Right atrium auricular region (tissue), 2 donors: ENCODE data around the gene HTRA2. TPM values are rescaled to one million over a fixed set of nuclear protein-coding genes. Genes with fewer than 3 reads are reported as not detected.

ENCODE experiments used
- DNase-seq: peaks from one replicate; pipeline ENCODE4 v3.0.0-alpha.2; 2019; ENCODE audit warnings: low spot score
- H3K27ac ChIP-seq, 2 donors: fragments of 200-600 bp; sonication (generic); 1 replicate in 1 of 2; 2 replicates in 1 of 2; pipeline ENCODE4 v1.5.1; 2016 to 2019
- H3K27me3 ChIP-seq, 2 donors: fragments of 200-600 bp; sonication (generic); one replicate each; pipeline versions ENCODE4 v1.5.1 to v1.6.0; 2017 to 2019
- H3K36me3 ChIP-seq: fragments of 200-600 bp; sonication (generic); one replicate; pipeline ENCODE4 v1.5.1; 2016
- H3K4me1 ChIP-seq, 2 donors: fragments of 200-600 bp; sonication (generic); one replicate each; pipeline versions ENCODE4 v1.5.1 to v1.6.0; 2017 to 2019
- H3K4me3 ChIP-seq, 2 donors: fragments of 200-600 bp; sonication (generic); 1 replicate in 1 of 2; 2 replicates in 1 of 2; pipeline ENCODE4 v1.5.1; 2017 to 2019; ENCODE audit warnings: mild to moderate bottlenecking in 1 of 2, moderate library complexity in 1 of 2
- H3K9me3 ChIP-seq, 2 donors: fragments of 200-600 bp; sonication (generic); one replicate each; pipeline ENCODE4 v1.5.1; 2019
- total RNA-seq, 2 donors: library from RNA; depleted of rRNA; stranded (reverse); fragments of >200 nt; gene quantifications; one replicate each; pipeline ENCODE4 v1.1.0, GENCODE V29; 2016
- TF ChIP-seq, protein P1 (sequence below), 2 donors: fragments of 200-600 bp; sonication (generic); IDR thresholded peaks; one replicate each; pipeline ENCODE4 v1.5.1; 2019; ENCODE audit warnings: antibody characterized with exemption in 2 of 2

HTRA2 gene
- total RNA-seq, 2 donors from 2014 or later: 16.0 to 27.3 TPM

DNA sequence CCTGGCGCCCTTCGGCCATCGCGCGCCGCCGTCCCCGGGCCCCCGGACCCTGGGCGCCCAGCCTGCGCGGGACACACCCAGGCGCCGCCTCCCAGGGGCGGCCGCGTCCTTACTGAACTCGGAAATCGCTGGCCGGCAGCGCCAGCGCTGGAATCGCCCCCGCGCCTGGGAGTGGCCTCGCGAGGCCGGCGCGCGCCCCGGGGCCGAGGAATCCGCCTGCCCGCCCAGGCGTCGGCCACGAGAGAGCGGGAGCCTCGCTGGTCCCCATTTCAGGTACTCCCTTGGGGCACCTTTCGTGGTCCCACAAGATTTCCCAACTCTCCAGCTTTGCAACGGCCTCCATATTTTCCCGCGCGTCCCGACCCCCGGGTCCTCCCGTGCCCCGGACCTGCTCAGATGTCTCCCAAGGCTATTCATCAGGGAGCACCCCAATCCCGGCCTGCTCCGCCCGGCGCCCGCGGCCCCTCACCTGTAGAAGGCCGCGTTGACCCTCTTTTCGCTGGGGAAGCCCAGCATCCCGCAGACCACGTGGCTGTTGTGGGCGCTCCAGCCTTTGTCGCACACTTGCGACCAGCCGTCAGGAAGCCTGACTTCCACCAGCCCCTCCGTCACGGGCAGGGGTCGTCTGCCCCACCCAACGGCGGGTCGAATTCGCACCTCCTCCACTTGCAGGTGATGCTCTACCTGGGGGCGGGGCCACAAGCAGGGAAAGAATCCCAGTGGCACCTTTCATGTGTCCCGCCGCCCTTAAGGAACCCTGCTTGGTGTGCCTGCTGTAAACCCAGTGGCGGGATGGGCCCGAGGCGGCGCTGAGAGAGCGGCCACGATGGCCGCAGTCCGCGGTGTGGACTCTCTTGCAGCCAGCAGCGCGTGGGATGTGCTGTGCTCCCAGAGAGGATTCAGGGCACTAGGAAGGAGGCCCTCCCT is 19.4 kb downstream of the HTRA2 start:
- H3K27me3 ChIP-seq: no peaks in the 10 kb centered on the region
- no peaks in the 10 kb centered on the region for H3K9me3 ChIP-seq
- no peaks in the 10 kb centered on the region for H3K36me3 ChIP-seq
- peak overlapping the region; percentile 72 to 76 for H3K27ac ChIP-seq
- DNase-seq: peak; percentile 78
- H3K4me1 ChIP-seq: peaks cover 0 to 27% of the 10 kb centered on the region in 2 donors
- H3K4me3 ChIP-seq: peak overlapping the region; percentile 31 to 64
- TF ChIP-seq, protein P1, sequence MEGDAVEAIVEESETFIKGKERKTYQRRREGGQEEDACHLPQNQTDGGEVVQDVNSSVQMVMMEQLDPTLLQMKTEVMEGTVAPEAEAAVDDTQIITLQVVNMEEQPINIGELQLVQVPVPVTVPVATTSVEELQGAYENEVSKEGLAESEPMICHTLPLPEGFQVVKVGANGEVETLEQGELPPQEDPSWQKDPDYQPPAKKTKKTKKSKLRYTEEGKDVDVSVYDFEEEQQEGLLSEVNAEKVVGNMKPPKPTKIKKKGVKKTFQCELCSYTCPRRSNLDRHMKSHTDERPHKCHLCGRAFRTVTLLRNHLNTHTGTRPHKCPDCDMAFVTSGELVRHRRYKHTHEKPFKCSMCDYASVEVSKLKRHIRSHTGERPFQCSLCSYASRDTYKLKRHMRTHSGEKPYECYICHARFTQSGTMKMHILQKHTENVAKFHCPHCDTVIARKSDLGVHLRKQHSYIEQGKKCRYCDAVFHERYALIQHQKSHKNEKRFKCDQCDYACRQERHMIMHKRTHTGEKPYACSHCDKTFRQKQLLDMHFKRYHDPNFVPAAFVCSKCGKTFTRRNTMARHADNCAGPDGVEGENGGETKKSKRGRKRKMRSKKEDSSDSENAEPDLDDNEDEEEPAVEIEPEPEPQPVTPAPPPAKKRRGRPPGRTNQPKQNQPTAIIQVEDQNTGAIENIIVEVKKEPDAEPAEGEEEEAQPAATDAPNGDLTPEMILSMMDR (IDR thresholded peaks at IDR 0.05): peak in 1 of 2 donors; percentile 24

DNA sequence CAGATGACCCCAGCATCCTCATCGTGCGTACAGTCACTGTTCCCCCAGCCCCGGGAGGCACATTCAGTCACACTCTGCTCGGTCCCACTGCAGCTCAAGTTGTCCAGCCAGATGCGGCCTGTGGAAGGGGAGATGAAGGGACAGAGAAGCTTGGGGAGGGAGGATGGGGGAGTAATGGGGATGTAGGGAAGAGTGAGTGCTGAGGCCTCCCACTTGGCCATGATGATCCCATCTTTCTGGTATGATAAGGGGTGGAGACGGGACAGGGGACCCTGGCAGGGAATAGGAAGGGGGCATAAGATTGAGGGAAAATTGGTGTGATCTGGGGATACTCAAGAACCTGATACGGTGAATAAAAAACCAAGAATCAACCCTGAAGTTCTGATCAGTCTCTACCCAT is 20.5 kb downstream of the HTRA2 start:
- Histone ChIP-seq H3K27me3 (no peaks in the 10 kb centered on the region), H3K27ac (no peak overlapping the region), H3K9me3 (no peaks in the 10 kb centered on the region), H3K4me3 (no peak overlapping the region), H3K4me1 (peaks cover 0 to 30% of the 10 kb centered on the region in 2 donors), H3K36me3 (no peaks in the 10 kb centered on the region)
- TF ChIP-seq, protein P1 (IDR thresholded peaks at IDR 0.05): no peak
- no peak for DNase-seq

- no peaks in the 10 kb centered on the region for H3K36me3 ChIP-seq
- no peak overlapping the region for H3K27ac ChIP-seq
- no peak overlapping the region for H3K4me3 ChIP-seq
- H3K27me3 ChIP-seq: no peaks in the 10 kb centered on the region
- H3K9me3 ChIP-seq: no peaks in the 10 kb centered on the region
- peaks cover 0 to 34% of the 10 kb centered on the region in 2 donors for H3K4me1 ChIP-seq
- no peak for DNase-seq
- TF ChIP-seq, protein P1 (IDR thresholded peaks at IDR 0.05): no peak
Observed at GRCh38 chr2:74551530-74551929, 21.8 kb downstream of the HTRA2 start.

DNA sequence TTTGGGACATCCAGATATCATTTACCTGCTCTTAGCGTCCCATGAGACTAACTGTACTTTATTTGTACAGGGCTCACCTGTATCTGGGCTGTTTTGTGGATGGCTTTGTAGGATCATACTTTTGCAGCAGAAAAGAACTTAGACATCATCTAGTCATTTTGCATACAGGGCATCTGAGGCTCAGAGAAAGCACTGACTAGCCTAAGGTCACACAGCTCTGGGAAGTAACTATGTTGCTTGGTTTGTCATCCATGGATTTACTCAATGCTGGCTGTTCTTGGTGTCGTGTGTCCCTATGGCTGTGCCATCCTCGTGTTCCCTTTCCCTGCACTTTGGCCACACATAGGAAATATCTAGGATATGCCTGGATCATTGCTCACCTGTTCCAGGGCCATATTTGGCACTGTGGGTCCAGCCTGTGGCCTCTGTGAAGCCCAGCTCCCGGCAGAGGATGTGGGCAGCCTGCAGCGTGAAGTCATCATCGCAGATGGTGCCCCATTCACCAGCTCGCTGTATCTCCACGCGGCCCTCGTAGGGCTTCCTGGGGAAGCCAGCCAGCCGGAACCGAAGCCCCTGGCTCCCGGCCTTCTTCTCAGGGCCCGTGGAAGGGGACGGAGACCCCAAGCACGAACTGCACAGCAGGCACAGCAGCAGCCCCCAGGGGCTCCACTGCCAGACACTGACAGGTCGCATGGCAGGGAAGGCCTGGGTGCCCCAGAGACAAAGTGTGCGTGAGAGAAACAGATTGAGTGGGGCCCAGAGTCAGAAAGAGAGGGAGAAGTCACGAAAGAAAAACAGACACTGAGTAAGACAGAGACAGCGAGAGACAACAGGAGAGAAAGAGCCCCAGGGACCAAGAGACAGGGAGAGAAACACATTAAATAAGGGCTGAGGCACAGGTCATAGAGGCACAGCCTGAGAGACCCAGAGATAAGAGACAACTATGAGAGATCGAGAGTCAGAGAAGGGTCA is 22.5 kb downstream of the HTRA2 start:
- no peak for DNase-seq
- Histone ChIP-seq H3K27me3 (no peaks in the 10 kb centered on the region), H3K36me3 (no peaks in the 10 kb centered on the region), H3K9me3 (no peaks in the 10 kb centered on the region), H3K27ac (no peak overlapping the region), H3K4me1 (peaks cover 0 to 34% of the 10 kb centered on the region in 2 donors), H3K4me3 (peak overlapping the region; percentile 68 to 71)
- TF ChIP-seq, protein P1 (IDR thresholded peaks at IDR 0.05): no peak

- TF ChIP-seq, protein P1 (IDR thresholded peaks at IDR 0.05): no peak
Observed at GRCh38 chr2:74552914-74553811, 23.4 kb downstream of the HTRA2 start.

More at GRCh38 chr2:74552914-74553811, 23.4 kb downstream of the HTRA2 start:
- no peaks in the 10 kb centered on the region for H3K9me3 ChIP-seq
- peak overlapping the region; percentile 85 to 89 for H3K27ac ChIP-seq
- H3K27me3 ChIP-seq: no peaks in the 10 kb centered on the region
- H3K4me3 ChIP-seq: peak overlapping the region; percentile 68 to 71
- no peaks in the 10 kb centered on the region for H3K36me3 ChIP-seq
- no peak for DNase-seq
- peaks cover 0 to 33% of the 10 kb centered on the region in 2 donors for H3K4me1 ChIP-seq
